Activated CD8-positive, alpha-beta memory T cell treated with anti-CD3 and anti-CD28 coated beads, Interleukin-2, amount 10 ng/mL, durations not matched to agents 7 days and 5 days (primary cell): Measurements from ENCODE around the gene DRAM1. TPM values are rescaled to one million over a fixed set of nuclear protein-coding genes. Genes with fewer than 3 reads are reported as not detected.

Experiments
- ATAC-seq: fragments of 150-1000 bp; cut with Tn5 transposase; one replicate; pipeline ENCODE4 v1.10.0; 2021; ENCODE audit warnings: moderate library complexity
- CTCF ChIA-PET: fragments of 350-600 bp; sonication (Branson Sonifier 250); formaldehyde crosslinking; loops from one replicate; lab custom pipeline; 2021; ENCODE audit warnings: antibody characterized with exemption; lab: Charles Lee
- DNase-seq: peaks from one replicate; pipeline ENCODE4 v3.0.0-alpha.2; 2020
- H3K27ac Mint-ChIP-seq: one replicate; pipeline ENCODE4 v1.8.0; 2021; ENCODE audit warnings: mild to moderate bottlenecking, mixed read lengths
- H3K27me3 Mint-ChIP-seq: one replicate; pipeline ENCODE4 v1.8.0; 2021; ENCODE audit warnings: mixed read lengths
- H3K36me3 Mint-ChIP-seq: one replicate; pipeline ENCODE4 v1.8.0; 2021; ENCODE audit warnings: mild to moderate bottlenecking, mixed read lengths
- H3K4me1 Mint-ChIP-seq: one replicate; pipeline ENCODE4 v1.8.0; 2021; ENCODE audit warnings: mixed read lengths
- H3K4me3 Mint-ChIP-seq: one replicate; pipeline ENCODE4 v1.8.0; 2021; ENCODE audit warnings: mild to moderate bottlenecking, moderate library complexity, mixed read lengths
- H3K9me3 Mint-ChIP-seq: one replicate; pipeline ENCODE4 v1.8.0; 2022; ENCODE audit warnings: low read depth, mixed read lengths
- total RNA-seq, 2 experiments: library from RNA; stranded (reverse); gene quantifications; one replicate each; pipeline ENCODE4 v1.2.3, GENCODE V29; 2021

The DRAM1 gene, protein sequence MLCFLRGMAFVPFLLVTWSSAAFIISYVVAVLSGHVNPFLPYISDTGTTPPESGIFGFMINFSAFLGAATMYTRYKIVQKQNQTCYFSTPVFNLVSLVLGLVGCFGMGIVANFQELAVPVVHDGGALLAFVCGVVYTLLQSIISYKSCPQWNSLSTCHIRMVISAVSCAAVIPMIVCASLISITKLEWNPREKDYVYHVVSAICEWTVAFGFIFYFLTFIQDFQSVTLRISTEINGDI
- total RNA-seq, result 1 to 10 TPM; 5.4 to 7.3 TPM

GRCh38 chr12:101876861-101877805 is at the start of gene DRAM1:
DRAM1 (plus strand) TSS chr12:101877580; CDS start chr12:101877790, 210 bp downstream.
- DNase-seq (peak; percentile 85), ATAC-seq (peak; percentile 90)
- Mint-ChIP-seq H3K4me1 (peaks cover 16% of the 10 kb centered on the region), H3K4me3 (peak within 1 kb of the TSS; percentile 98), H3K9me3 (no peaks in the 10 kb centered on the region), H3K36me3 (peaks cover 6% of the 10 kb centered on the region), H3K27me3 (no peaks in the 10 kb centered on the region), H3K27ac (peak within 1 kb of the TSS; percentile 91)
- CTCF ChIA-PET, result interaction anchor here (1.5 to 2.1 kb wide), 4 partner anchors 39 to 104 kb away, joined by 3 to 7 read pairs (median 3); partner anchors contain the start of gene GNPTAB

- Mint-ChIP-seq H3K27me3 (no peaks in the 10 kb centered on the region), H3K36me3 (peaks cover 25% of the 10 kb centered on the region), H3K4me1 (peaks cover 63% of the 10 kb centered on the region), H3K9me3 (no peaks in the 10 kb centered on the region), H3K4me3 (peak overlapping the region; percentile 99), H3K27ac (peak overlapping the region; percentile 94)
- DNase-seq (no peak), ATAC-seq (no peak)
- CTCF ChIA-PET, result interaction anchor here (0.8 to 13.8 kb wide), 9 partner anchors 10 to 108 kb away, joined by 3 to 186 read pairs (median 7); no protein-coding TSS in a partner anchor
Measured at GRCh38 chr12:101828463-101829196, 48.8 kb upstream of the DRAM1 start.

DNA sequence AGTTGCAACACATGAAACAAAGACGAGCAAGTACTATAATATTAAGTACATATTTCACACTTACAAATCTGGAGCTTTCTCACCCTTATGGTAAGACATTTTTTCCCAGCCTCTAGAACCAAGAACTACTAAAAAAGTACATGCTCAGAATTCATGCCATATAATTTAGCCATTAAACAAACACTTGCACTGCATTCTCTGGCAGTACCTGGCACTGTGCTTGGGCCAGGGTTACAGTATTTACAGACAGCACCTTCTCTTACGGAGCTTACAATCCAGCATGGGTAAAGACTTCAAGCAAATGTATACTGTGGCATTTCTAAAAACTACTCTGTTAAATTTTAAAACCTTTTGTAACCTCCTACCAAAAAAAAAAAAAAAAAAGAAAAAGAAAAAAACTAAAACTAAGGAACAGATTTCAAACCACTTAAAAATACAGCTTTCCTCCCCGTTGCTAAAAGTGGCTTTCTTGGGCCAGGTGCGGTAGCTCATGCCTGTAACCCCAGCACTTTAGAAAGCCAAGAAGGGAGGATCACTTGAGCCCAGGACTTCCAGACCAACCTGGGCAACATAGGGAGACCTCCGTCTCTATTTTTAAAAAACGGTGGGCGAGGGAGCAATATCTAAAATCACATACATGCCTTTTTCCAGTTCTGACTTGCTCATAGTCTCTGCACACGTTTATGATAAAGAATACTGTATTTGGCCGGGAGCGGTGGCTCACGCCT is 47.6 kb upstream of the DRAM1 start:
- CTCF ChIA-PET, result interaction anchor here (0.7 to 13.8 kb wide), 21 partner anchors 8 to 293 kb away, joined by 3 to 186 read pairs (median 6); partner anchors contain the start of gene DRAM1
- no peaks in the 10 kb centered on the region for H3K27me3 Mint-ChIP-seq
- H3K27ac Mint-ChIP-seq, result peak overlapping the region; percentile 94
- DNase-seq, result no peak
- peaks cover 54% of the 10 kb centered on the region for H3K4me1 Mint-ChIP-seq
- peak overlapping the region; percentile 99 for H3K4me3 Mint-ChIP-seq
- H3K9me3 Mint-ChIP-seq, result no peaks in the 10 kb centered on the region
- H3K36me3 Mint-ChIP-seq, result peaks cover 25% of the 10 kb centered on the region
- no peak for ATAC-seq

GRCh38 chr12:101830367-101831325 is 46.7 kb upstream of the DRAM1 start, which contains the start of gene GNPTAB:
GNPTAB (minus strand) TSS chr12:101830959; CDS start chr12:101830675, 284 bp downstream.
- Mint-ChIP-seq H3K36me3 (peaks cover 25% of the 10 kb centered on the region), H3K4me1 (peaks cover 46% of the 10 kb centered on the region)
- CTCF ChIA-PET, result interaction anchor here (0.7 to 13.8 kb wide), 24 partner anchors 8 to 292 kb away, joined by 3 to 186 read pairs (median 6); partner anchors contain the start of gene DRAM1

DNA sequence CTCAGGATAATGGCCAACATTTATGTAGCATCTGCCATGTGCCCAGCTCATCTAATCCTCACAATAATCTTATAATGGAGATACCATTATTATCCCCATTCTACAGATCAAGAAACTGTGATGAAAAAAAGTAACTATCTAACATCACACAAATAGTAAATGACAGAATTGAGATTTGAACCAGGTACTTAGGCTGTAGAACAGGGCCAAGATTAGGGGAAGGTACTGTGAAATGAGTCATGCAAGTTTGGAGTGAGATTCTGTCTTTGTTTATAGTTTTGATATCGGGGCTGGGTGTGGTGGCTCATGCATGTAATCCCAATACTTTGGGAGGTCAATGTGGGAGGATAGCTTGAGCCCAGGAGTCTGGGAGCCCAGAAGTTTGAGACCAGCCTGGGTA is 45.4 kb upstream of the DRAM1 start:
- Mint-ChIP-seq H3K27ac (no peak overlapping the region), H3K27me3 (no peaks in the 10 kb centered on the region), H3K9me3 (no peaks in the 10 kb centered on the region), H3K36me3 (peaks cover 20% of the 10 kb centered on the region), H3K4me3 (no peak overlapping the region), H3K4me1 (peaks cover 35% of the 10 kb centered on the region)
- ATAC-seq, result no peak
- DNase-seq, result no peak
- CTCF ChIA-PET, result interaction anchor here (0.7 to 13.8 kb wide), 8 partner anchors 14 to 417 kb away, joined by 3 to 186 read pairs (median 7); no protein-coding TSS in a partner anchor

More at GRCh38 chr12:101830367-101831325, 46.7 kb upstream of the DRAM1 start, which contains the start of gene GNPTAB:
- DNase-seq (peak; percentile 98), ATAC-seq (peak; percentile 95)
- Mint-ChIP-seq H3K4me3 (peak within 1 kb of the TSS; percentile 99), H3K9me3 (no peaks in the 10 kb centered on the region), H3K27me3 (no peaks in the 10 kb centered on the region), H3K27ac (peak within 1 kb of the TSS; percentile 94)

- CTCF ChIA-PET, result interaction anchor here (0.6 to 6.0 kb wide), 27 partner anchors 9 to 514 kb away, joined by 3 to 79 read pairs (median 5); partner anchors contain the start of genes DRAM1 and GNPTAB
- Mint-ChIP-seq H3K4me3 (no peak overlapping the region), H3K27ac (peak overlapping the region; percentile 48), H3K4me1 (peaks cover 18% of the 10 kb centered on the region), H3K27me3 (peaks cover 3% of the 10 kb centered on the region), H3K9me3 (no peaks in the 10 kb centered on the region), H3K36me3 (no peaks in the 10 kb centered on the region)
- ATAC-seq (peak; percentile 63), DNase-seq (no peak)
Measured at GRCh38 chr12:101838628-101839323, 38.6 kb upstream of the DRAM1 start.

- Mint-ChIP-seq H3K27ac (peak overlapping the region; percentile 48), H3K4me3 (no peak overlapping the region), H3K9me3 (no peaks in the 10 kb centered on the region), H3K27me3 (peaks cover 4% of the 10 kb centered on the region), H3K36me3 (no peaks in the 10 kb centered on the region), H3K4me1 (peaks cover 18% of the 10 kb centered on the region)
- ATAC-seq (peak; percentile 55), DNase-seq (peak; percentile 77)
- CTCF ChIA-PET, result interaction anchor here (0.6 to 6.0 kb wide), 34 partner anchors 9 to 515 kb away, joined by 3 to 79 read pairs (median 4); partner anchors contain the start of gene GNPTAB
Measured at GRCh38 chr12:101839324-101840283, 37.8 kb upstream of the DRAM1 start.

DNA sequence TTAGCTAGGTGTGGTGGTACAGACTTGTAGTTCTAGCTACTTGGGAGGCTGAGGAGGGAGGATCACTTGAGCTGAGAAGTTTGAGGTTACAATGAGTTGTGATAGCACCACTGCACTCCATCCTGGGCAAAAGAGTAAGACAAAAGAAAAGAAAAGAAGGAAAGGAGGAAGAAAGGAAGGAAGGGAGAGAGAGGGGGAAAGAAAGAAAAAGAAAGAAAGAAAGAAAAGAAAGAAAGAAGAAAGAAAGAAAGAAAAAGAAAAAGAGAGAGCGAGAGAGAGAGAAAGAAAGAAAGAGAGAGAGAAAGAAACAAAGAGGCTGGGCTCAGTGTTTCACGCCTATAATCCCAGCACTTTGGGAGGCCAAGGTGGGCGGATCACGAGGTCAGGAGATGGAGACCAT is 36.3 kb upstream of the DRAM1 start:
- ATAC-seq (no peak), DNase-seq (no peak)
- Mint-ChIP-seq H3K27ac (no peak overlapping the region), H3K36me3 (no peaks in the 10 kb centered on the region), H3K4me3 (no peak overlapping the region), H3K4me1 (peaks cover 18% of the 10 kb centered on the region), H3K9me3 (no peaks in the 10 kb centered on the region), H3K27me3 (peaks cover 4% of the 10 kb centered on the region)
- CTCF ChIA-PET, result interaction anchor here (0.7 to 6.0 kb wide), 12 partner anchors 11 to 427 kb away, joined by 3 to 79 read pairs (median 6); partner anchors contain the start of gene GNPTAB

DNA sequence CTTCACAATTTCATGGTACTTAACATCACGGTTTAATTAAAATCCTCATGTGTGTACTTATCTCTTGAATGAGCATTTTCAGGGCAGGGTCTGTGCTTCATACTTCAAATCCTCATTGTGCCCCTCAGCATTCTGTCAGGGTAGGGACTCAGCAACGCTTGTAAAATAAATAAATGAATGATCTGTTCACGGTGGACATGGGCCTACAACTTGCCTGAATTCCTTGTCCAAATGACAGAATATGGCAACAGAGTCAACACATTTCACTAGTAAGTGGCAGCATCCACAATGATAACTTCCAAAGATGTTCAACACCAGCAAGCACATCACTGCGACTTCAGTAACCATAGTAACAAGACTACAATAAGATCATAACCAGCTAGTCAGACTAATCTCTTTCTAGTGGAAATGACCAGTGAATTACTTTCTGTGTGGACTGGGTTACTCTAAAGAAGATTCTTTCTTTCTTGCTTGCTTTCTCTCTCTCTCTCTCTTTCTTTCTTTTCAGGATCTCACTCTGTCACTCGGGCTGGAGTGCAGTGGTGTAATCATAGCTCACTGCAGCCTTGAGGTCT is 32.2 kb upstream of the DRAM1 start:
- ATAC-seq, result no peak
- Mint-ChIP-seq H3K36me3 (no peaks in the 10 kb centered on the region), H3K27ac (no peak overlapping the region), H3K9me3 (no peaks in the 10 kb centered on the region), H3K4me3 (no peak overlapping the region), H3K27me3 (peaks cover 6% of the 10 kb centered on the region), H3K4me1 (peaks cover 2% of the 10 kb centered on the region)
- CTCF ChIA-PET, result interaction anchor here (0.8 to 1.0 kb wide), 2 partner anchors 13 to 73 kb away, joined by 3 read pairs; no protein-coding TSS in a partner anchor
- no peak for DNase-seq
